Raji (cell line): ENCODE data around the gene ZNF836.

Experiments used
- POLR2A ChIP-seq: IDR thresholded peaks from 2 replicates; pipeline ENCODE4 v1.6.1; 2011; ENCODE audit warnings: low read depth, low read length, control low read depth; ENCODE audit not compliant: insufficient read depth

Gene ZNF836

DNA sequence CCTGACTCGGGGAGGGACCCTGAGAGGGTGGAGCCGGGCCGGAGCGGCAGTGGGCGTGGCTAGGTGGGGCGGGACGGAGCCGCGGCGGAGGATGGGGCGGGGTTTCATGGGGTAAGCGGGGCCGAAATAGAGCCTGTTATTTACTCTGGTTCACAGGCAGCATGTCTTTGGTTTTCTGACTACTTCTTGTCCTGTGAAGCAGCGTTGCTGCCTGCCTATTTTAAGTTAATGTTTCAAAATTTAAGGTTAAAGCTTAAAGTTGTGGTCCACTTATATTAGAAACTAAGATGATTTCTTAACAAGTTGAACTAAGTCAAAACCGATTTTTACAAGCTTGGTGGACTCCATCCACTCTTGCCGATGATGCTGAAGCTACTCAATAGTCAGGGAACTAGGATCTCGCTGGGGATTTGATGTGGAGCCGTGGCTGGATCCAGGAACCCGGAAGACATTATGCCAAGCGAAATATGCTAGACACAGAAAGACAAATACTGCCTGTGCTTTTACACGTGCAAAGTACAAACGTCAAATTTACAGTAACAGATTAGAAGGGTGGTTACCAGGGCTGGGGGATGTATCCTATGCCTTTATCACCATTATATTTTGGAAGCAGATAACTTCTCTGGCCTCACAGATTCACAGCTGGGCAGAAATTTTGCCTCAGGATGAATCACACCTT lies 31.2 kb downstream of the ZNF836 start:
- TF ChIP-seq POLR2A, result peak; percentile 54; the same call in 1 of the 2 replicates

DNA sequence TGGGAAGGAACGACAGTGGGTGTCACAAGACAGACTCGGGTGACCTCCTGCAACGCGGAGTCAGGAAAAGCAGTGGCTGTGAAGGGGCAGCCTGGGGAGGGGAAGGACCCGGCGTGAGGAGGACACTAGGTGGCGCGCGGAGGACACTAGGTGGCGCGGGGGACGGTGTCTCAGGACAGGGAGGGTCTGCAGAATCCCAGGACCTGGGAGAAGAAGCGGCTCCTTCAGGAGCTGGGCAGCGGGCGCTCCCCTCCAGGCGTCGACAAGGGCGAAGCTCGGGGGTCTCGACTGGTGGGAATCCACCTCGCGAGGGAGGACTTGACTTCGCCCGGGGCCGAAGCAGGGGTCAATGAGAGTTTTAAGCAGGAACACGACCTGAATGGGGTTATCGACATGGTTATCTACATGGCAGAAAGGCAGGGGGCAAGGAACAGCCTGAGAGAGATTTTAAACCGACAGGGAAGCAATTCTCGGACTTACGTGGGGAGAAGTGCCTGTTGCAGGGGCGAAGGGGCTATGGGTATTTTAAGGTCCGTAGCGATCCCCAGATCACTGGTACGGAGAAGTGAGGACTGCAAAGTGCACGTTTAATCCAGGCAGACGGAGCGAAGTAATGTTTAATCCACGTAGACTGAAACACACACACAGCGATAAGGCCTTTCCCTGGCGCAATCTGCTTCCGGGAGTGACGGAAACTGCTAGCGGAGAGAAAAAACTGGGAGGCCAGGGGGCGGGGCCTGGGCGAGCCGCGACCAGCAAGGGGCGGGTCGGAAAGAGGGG lies 32.0 kb downstream of the ZNF836 start, which contains the start of gene ZNF616:
ZNF616 (minus strand) TSS at position 687 of the 780 bp plus-strand sequence. CDS start 9,426 bp downstream, outside the sequence.
- peak; percentile 77 for TF ChIP-seq POLR2A

DNA sequence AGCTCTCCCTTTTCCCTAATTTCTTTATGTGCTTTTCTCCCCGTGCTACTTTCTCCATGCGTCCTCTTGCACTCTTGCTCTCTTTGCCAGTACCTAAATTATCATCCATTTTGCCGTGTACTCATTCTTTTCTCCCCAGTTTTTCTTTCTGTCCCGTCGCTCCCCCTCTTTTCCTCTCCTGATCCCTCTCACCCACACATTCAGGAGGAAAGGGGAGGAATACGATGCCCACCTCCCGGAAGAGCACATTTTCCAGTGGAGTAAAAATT lies 32.5 kb downstream of the ZNF836 start:
- no peak for TF ChIP-seq POLR2A

DNA sequence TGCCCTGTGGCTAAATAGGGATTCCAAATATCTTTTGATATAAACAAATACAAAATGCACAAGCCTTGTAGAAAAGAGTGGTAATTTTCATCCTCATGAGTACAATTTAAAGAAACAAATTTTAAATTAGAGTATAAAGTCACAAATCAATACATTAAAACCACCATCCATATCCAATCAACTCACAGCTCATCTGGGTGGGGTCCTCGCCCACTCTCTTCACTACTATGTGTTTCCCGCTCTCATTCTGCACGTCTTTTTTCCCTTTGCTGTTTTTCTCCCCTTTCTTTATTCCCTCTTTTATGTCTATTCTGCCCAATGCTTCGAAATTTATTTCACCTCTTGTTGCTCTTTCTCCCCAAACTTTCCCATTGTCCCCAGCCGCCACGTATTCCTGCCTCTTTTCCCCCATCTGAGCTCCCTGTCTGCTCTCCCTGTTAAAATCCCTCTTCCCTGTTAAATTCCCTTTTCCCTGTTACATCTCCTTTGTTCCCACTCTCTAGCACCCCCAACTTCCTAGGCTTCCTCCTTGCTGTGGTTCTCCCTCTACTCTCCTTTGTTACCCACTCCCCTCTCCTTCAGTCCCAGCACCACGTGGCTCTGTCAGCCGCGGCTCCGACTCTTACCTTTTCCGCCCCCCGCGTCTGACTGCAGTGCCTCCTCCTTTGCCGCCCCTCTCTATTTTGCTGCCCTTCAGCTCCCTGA lies 33.0 kb downstream of the ZNF836 start:
- TF ChIP-seq POLR2A, result no peak

DNA sequence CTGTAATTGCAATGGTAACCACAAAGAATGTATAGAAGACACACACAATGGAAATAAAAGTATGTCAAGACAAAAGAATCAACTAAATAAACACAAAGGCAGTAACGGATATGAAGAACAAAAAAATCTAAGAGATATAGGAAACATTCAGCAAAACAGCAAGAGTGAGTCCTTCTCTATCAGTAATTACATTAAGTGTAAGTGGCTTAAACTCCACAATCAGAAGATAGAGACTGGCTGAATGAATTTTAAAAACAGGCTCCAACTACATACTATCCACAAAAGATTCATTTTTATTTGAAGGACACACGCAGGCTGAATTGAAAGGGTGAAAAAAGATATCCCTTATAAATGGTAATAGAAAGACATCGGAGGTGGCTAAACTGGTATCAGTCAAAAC lies 51.1 kb downstream of the ZNF836 start:
- no peak for TF ChIP-seq POLR2A

DNA sequence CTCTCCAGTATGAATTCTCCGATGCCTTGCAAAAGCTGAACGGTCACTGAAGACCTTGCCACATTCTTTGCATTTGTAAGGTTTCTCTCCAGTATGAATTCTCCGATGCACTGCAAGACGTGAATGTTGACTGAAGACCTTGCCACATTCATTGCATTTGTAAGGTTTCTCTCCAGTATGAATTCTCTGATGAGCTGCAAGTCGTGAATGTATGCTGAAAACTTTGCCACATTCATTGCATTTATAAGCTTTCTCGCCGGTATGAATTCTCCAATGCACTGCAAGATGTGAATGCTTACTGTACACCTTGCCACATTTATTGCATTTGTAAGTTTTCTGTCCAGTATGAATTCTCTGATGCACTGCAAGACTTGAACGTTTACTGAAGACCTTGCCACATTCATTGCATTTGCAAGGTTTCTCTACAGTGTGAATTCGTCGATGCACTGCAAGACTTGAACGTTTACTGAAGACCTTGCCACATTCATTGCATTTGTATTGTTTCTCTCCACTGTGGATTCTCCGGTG lies 55.8 kb downstream of the ZNF836 start:
- TF ChIP-seq POLR2A, result no peak

DNA sequence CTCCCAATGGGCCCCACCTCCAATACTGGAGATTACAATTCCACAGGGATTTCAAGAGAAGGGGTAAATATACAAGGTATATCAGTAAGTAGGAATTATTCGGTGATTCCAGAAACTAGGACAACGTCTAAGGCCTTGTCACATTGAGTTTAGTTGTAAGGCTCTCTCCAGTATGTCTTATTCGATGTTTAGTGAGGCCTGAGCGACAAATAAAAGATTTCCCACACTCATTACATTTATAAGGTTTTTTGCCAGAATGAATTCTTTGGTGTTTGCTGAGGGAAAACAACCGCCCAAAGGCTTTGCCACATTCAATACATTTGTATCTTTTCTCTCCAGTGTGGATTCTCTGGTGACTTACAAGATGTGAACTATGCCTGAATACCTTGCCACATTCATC lies 56.7 kb downstream of the ZNF836 start:
- no peak for TF ChIP-seq POLR2A

DNA sequence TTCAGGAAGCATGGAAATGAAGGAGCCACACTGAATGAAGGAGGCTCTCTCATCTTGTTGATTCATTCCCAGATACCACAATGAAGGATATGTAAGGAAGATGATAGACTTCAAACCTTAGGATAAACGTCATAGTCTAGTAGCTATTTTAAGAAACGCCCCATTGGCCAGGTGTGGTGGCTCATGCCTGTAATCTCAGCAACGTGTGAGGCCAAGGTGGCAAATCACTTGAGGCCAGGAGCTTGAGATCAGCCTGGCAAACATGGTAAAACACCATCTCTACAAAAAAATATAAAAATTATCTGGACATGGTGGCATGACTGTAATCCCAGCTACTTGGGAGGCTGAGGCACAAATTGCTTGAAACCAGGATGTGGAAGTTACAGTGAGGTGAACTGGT lies 58.8 kb downstream of the ZNF836 start:
- no peak for TF ChIP-seq POLR2A

DNA sequence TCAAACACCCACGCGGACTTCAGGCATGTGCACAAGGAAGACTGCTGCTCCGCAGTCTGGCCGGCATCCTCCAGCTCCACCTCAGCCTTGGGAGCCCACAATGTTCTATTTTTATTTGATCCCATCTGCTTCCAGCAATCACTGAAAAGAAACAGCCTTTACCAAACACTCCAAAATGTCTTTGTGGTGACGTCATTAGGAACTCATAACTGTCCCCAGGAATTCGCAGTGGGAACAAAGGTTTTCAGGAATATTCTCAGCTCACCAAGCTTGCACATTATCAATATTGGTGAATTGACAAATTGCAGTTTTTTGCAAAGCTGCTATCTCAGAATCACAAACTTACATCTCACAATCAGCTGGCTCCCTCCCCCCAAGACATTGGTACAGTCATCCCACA lies 60.6 kb downstream of the ZNF836 start:
- no peak for TF ChIP-seq POLR2A
